ENCODE measurements around the gene TNRC18.
"Not testable (repeated sequence)": the region's sequence is repeated elsewhere in the genome, so short reads cannot be mapped to it uniquely, and the experiment has no call there.

TNRC18 gene

GRCh38 chr7:5263066-5263465 is 160.6 kb downstream of the TNRC18 start:
- not testable (repeated sequence) for DNase-seq

GRCh38 chr7:5260530-5261068 is 163.0 kb downstream of the TNRC18 start:
- not testable (repeated sequence) for DNase-seq
